Daoy (cell line): ENCODE results near the gene VSTM4. TPM values are rescaled to one million over a fixed set of nuclear protein-coding genes. Genes with fewer than 3 reads are reported as not detected.

Source experiments
- DNase-seq: peaks from one replicate; pipeline ENCODE4 v3.0.0-alpha.2; 2015; ENCODE audit warnings: low read depth
- total RNA-seq: library from RNA; depleted of rRNA; stranded (reverse); fragments of >200 nt; shearing (Covaris generic); gene quantifications from 2 replicates; pipeline ENCODE4 v1.2.3, GENCODE V29; 2014

The VSTM4 gene
- total RNA-seq, 1 experiment from 2014 or later, result 3.3 TPM

DNA sequence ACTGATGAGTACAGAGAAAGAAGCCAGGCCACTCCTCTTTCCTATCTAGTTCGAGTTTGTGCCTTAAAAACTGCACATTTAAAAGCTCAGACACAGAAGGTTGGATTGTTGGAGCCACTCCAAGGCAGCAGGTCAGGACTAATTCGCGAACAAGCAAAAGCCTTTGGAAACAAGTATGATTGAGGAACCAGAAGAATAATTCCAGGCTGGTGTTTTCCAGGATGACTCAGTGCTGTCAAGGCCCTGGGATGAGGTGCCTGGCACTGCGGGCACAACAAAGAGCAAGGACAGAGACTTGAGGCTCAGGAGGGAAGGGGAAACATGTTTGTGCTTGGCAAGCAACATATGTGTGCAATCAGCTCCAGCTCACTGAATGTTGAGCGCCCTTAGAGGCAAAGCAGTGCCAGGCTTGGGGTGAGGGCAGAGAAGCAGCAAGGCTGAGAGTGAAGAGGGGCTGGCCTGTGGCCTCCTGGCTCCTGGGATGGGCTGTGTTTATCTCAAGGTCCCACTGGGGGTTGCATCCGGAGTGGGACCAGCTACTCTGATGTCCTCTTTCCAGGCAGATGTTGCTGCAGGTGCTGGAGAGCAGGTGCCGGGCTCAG is 44.1 kb downstream of the VSTM4 start:
- peak; percentile 5 for DNase-seq

DNA sequence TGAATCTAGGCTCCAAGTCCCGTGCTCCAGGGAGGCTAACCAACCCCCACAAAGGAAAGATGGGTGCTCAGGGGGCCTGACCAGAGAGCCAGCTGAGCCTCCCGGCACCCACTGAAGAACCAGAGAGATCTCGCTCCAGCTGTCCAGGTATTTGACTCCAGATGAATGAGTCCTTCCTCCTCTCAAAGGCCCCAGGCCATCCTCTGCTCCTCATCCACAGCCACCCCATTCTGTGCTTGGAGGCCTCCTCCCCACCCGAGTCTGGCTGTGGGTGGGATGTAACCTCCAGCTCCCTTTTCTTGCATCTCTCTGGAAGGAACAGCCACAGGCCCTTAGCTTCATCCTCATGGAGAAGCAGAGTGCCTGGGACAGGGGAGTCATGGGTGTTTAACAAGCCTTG is 44.6 kb downstream of the VSTM4 start:
- DNase-seq, result no peak

DNA sequence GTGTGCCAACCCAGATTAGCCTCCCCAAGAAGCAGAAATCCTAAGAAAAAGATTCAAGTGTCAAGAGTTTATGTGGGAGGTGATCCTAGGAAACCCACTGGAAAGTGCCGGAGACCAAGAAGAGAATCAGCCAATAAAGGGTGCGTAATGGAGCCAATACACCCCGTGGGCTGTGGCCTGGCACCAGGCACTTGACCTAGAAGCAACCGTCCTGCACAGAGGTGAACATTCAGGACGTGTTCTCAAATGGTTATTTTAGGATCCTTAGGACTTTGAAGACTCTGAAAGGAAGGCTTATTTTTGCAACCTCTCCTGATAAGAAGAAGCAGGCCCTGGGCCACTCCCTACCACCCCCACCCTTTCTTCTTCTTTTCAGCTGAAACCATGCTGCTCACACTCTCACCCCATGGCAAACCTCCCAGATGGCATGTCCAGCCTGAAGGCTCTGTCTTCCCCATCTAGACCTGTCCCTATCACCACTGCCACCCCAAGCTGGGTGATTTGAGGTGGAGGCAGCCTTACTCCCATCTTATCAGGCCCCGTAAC is 46.6 kb downstream of the VSTM4 start:
- no peak for DNase-seq

GRCh38 chr10:49068209-49068608 is 47.1 kb downstream of the VSTM4 start:
- DNase-seq, result no peak

- no peak for DNase-seq
Measured at GRCh38 chr10:49066944-49067730, 48.2 kb downstream of the VSTM4 start.

- no peak for DNase-seq
Measured at GRCh38 chr10:49062229-49062628, 53.1 kb downstream of the VSTM4 start.

DNA sequence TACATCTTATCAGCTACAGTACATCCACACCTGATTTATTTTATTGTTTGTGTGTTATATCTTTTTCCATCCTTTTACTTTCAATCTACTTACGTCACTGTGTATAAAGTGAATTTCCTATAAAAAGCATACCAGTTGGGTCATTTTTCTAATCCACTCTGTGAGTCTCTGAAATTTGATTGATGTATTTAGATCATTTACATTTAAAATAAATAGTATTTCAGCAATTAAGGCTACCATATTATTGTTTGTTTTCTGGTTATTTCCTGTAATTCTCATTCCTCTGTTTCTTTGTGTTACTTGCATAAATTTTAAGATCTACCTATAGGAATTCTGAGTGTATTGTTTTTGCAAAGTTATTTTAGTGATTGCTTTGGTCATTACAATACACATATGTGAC is 53.7 kb downstream of the VSTM4 start:
- no peak for DNase-seq

GRCh38 chr10:49058463-49059255 is 56.7 kb downstream of the VSTM4 start:
- no peak for DNase-seq

- DNase-seq, result no peak
Measured at GRCh38 chr10:49057231-49057880, 58.0 kb downstream of the VSTM4 start.

GRCh38 chr10:49056356-49056755 is 59.0 kb downstream of the VSTM4 start:
- DNase-seq, result peak; percentile 35

- no peak for DNase-seq
Measured at GRCh38 chr10:49055221-49055849, 60.0 kb downstream of the VSTM4 start.

- no peak for DNase-seq
Measured at GRCh38 chr10:49054753-49055152, 60.6 kb downstream of the VSTM4 start.

GRCh38 chr10:49053998-49054692 is 61.2 kb downstream of the VSTM4 start:
- DNase-seq, result no peak

GRCh38 chr10:49053053-49053997 is 62.0 kb downstream of the VSTM4 start:
- no peak for DNase-seq

DNA sequence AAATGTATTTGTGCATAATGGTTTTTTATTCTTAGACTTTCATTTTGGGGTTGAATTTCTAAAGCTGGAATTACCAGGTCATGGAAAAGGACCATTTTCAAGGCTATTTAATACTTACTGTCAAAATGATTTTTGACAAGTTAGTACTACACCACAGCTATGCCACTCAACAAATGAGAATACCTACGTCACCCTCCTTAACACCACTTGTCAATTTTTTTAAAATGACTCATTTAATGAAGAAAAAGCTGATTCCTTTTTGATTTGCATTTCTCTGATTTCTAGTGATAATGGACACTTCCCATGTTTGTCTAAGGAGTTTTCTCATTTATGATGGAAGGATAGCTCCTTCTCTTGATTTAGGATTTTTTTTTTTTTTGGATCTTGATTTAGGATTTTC is 63.3 kb downstream of the VSTM4 start:
- DNase-seq, result no peak

GRCh38 chr10:49050906-49051305 is 64.4 kb downstream of the VSTM4 start:
- DNase-seq, result no peak

DNA sequence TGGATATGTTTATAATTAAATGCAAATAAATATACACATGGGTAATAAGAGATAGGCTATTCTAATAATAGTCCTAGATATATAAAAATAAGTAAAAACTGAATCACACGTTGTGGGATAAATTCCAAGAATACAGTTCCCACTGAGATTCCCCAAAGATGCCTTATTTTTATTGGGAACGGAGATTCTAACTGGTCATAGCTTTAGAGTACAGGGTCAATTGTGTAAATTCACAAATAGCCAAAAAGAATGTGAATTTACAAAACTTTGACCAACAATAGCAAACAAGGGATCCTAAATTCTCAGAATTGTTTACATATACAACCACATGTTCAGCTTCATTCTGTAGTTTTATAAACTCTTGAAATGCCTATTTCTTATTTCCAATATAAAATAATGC is 65.0 kb downstream of the VSTM4 start:
- DNase-seq, result no peak

DNA sequence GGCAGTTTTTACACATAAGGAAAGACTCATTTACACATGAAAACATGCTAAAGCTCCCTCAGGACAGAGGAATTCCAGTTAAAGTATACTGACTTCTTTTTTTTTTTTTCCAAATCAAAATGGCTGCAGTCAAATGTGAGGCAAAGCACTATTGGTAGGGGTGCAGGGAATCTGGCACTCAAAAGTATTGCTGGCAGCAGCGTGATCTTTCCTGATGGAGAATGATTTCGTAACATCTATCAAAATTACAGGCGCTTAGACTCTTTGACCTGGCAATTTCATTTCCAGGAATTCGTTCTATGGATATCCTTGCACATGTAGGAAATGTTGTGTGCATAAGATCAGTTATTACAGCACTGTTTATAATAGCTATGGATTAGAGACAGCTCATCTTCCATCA is 65.7 kb downstream of the VSTM4 start:
- no peak for DNase-seq

DNA sequence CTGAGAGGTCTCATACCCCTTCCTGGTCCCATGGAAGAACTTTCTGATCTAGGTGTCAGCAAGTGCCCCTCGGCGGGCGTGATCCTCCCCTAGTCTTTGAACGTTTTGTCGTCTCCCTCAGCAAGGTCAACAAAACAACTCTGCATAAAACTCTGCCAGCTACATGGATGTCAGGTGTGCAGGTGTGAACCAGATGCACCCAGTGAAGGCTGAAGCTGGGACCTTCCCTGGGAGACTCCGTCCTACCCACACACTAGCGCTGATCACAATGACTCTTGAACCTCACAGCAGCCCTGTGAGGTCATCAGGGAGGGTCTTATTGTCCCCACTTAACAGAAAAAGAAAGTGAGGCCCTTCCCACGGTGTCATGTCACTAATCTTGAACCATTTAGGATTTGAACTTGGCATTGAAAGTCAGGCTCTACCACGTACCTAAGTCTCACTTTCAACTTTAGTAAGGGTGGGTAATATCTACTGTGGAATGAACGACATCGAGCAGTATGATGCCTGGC is 68.1 kb downstream of the VSTM4 start:
- DNase-seq, result no peak
